ENCODE data around the gene C1GALT1. TPM values are rescaled to one million over a fixed set of nuclear protein-coding genes. Genes with fewer than 3 reads are reported as not detected.
"Not testable (repeated sequence)": the region's sequence is repeated elsewhere in the genome, so short reads cannot be mapped to it uniquely, and the experiment has no call there.

Gene C1GALT1
- total RNA-seq, 1 donor from 2014 or later, result 15.3 TPM

DNA sequence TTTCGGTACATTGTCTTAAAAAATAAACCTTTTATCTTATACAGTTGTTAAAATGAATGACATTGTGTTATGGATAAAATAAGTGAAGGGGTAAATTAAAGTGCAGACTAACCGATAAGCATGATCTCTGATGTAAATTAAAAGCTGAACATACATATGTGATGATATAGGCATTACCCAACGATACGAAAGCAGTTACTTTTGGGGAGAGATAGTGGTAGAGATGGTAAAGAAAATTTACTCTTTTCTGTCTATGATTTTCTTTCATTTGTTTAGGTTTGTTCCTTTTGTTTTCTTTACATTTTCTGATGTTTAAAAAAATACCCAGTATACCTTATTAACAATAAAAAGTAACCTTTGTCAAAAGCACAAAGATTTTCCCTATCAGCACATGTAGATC is 6.4 kb downstream of the C1GALT1 start:
- H3K27ac Mint-ChIP-seq (ENCODE audit: unreplicated experiment), result no peak overlapping the region
- H3K27me3 Mint-ChIP-seq (ENCODE audit: unreplicated experiment), result no peaks in the 10 kb centered on the region
- no peaks in the 10 kb centered on the region for H3K36me3 Mint-ChIP-seq (ENCODE audit: unreplicated experiment)
- TF ChIP-seq, protein P1, sequence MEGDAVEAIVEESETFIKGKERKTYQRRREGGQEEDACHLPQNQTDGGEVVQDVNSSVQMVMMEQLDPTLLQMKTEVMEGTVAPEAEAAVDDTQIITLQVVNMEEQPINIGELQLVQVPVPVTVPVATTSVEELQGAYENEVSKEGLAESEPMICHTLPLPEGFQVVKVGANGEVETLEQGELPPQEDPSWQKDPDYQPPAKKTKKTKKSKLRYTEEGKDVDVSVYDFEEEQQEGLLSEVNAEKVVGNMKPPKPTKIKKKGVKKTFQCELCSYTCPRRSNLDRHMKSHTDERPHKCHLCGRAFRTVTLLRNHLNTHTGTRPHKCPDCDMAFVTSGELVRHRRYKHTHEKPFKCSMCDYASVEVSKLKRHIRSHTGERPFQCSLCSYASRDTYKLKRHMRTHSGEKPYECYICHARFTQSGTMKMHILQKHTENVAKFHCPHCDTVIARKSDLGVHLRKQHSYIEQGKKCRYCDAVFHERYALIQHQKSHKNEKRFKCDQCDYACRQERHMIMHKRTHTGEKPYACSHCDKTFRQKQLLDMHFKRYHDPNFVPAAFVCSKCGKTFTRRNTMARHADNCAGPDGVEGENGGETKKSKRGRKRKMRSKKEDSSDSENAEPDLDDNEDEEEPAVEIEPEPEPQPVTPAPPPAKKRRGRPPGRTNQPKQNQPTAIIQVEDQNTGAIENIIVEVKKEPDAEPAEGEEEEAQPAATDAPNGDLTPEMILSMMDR (IDR thresholded peaks at IDR 0.05; ENCODE audit: partially characterized antibody, unreplicated experiment), result no peak
- peaks cover 2% of the 10 kb centered on the region for H3K4me1 Mint-ChIP-seq (ENCODE audit: low read depth, unreplicated experiment)
- DNase-seq, result no peak
- no peak overlapping the region for H3K4me3 Mint-ChIP-seq (ENCODE audit: unreplicated experiment)
- no peaks in the 10 kb centered on the region for H3K9me3 Mint-ChIP-seq (ENCODE audit: unreplicated experiment)

DNA sequence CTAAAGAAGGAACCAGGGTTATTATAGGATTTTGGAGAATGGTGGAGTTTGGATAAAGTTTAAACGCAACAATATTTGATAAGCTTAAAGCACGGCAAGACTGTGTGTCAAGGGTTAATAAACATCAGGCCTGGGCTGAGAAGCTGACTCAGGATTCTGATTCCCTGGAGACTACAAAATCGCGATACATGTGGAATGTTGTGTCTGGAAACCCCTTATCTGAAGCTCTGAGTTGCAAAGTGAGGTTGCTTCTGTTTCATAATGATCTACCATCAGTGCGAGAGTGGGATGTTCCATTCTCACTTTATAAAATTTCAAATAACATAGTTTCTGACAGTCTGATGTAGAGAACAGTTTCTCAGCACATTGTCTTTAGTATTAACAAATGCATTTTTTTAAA is 7.8 kb downstream of the C1GALT1 start:
- Mint-ChIP-seq H3K4me1 (ENCODE audit: low read depth, unreplicated experiment) (peaks cover 2% of the 10 kb centered on the region), H3K36me3 (ENCODE audit: unreplicated experiment) (no peaks in the 10 kb centered on the region), H3K4me3 (ENCODE audit: unreplicated experiment) (no peak overlapping the region), H3K27ac (ENCODE audit: unreplicated experiment) (no peak overlapping the region), H3K27me3 (ENCODE audit: unreplicated experiment) (no peaks in the 10 kb centered on the region), H3K9me3 (ENCODE audit: unreplicated experiment) (no peaks in the 10 kb centered on the region)
- TF ChIP-seq, protein P1 (IDR thresholded peaks at IDR 0.05; ENCODE audit: partially characterized antibody, unreplicated experiment), result no peak
- DNase-seq, result no peak

DNA sequence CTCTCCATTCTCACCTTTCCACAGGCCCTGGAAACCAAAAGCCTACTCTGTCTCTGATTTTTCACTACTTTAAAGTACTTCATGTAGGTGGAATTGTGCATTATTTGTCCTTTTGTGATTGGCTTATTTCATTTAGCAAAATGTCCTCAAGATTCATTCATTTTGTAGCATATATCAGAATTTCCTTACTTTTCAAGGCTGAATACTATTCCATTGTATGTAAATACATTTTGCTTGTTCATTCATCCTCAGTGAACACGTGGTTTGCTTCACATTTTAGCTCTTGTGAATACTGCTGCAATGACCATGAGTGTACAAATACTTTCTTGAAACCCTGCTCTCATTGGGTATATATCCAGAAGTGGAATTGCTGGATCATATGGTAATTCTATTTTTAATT is 8.8 kb downstream of the C1GALT1 start:
- DNase-seq, result no peak
- no peaks in the 10 kb centered on the region for H3K36me3 Mint-ChIP-seq (ENCODE audit: unreplicated experiment)
- H3K27ac Mint-ChIP-seq (ENCODE audit: unreplicated experiment), result no peak overlapping the region
- H3K27me3 Mint-ChIP-seq (ENCODE audit: unreplicated experiment), result no peaks in the 10 kb centered on the region
- no peaks in the 10 kb centered on the region for H3K9me3 Mint-ChIP-seq (ENCODE audit: unreplicated experiment)
- peaks cover 2% of the 10 kb centered on the region for H3K4me1 Mint-ChIP-seq (ENCODE audit: low read depth, unreplicated experiment)
- TF ChIP-seq, protein P1 (IDR thresholded peaks at IDR 0.05; ENCODE audit: partially characterized antibody, unreplicated experiment), result no peak
- H3K4me3 Mint-ChIP-seq (ENCODE audit: unreplicated experiment), result no peak overlapping the region

DNA sequence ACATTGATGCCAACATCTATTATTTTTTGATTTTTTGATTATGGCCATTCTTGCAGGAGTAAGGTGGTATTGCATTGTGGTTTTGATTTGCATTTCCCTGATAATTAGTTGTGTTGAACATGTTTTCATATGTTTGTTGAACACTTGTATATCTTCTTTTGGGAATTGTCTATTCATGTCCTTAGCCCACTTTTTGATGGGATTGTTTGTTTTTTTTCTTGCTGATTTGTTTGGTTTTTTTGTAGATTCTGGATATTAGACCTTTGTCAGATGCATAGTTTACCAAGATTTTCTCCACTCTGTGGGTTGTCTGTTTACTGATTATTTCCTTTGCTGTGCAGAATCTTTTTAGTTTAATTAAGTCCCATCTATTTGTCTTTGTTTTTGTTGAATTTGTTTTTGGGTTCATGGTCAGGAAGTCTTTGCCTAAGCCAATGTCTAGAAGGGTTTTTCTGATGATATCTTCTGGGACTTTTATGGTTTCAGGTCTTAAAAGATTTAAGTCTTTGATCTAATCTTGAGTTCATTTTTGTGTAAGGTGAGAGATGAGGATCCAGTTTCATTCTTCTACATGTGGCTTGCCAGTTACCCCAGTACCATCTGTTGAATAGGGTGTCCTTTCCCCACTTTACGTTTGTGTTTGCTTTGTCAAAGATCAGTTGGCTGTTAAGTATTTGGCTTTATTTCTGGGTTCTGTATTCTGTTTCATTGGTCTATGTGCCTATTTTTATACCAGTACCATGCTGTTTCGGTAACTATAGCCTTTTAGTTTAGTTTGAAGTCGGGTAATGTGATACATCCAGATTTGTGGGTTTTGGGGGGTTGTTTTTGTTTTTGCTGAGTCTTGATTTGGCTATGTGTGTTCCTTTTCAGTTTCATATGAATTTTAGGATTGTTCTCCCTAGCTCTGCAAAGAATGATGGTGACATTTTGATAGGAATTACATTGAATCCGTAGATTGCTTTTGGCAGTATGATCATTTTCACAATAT is 10.7 kb downstream of the C1GALT1 start:
- H3K36me3 Mint-ChIP-seq (ENCODE audit: unreplicated experiment); H3K4me1 Mint-ChIP-seq (ENCODE audit: low read depth, unreplicated experiment); DNase-seq; H3K27me3 Mint-ChIP-seq (ENCODE audit: unreplicated experiment); H3K27ac Mint-ChIP-seq (ENCODE audit: unreplicated experiment); H3K4me3 Mint-ChIP-seq (ENCODE audit: unreplicated experiment); H3K9me3 Mint-ChIP-seq (ENCODE audit: unreplicated experiment): not testable (repeated sequence)

DNA sequence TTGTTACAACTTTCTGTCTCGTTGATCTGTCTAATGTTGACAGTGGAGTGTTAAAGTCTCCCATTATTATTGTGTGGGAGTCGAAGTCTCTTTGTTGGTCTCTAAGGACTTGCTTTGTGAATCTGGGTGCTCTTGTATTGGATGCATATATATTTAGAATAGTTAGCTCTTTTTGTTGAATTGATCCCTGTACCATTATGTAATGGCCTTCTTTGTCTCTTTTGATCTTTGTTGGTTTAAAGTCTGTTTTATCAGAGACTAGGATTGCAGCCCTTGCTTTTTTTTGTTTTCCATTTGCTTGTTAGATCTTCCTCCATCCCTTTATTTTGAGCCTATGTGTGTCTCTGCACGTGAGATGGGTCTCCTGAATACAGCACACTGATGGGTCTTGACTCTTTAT is 17.2 kb downstream of the C1GALT1 start:
- not testable (repeated sequence) for H3K36me3 Mint-ChIP-seq (ENCODE audit: unreplicated experiment); H3K27ac Mint-ChIP-seq (ENCODE audit: unreplicated experiment); H3K27me3 Mint-ChIP-seq (ENCODE audit: unreplicated experiment); H3K4me1 Mint-ChIP-seq (ENCODE audit: low read depth, unreplicated experiment); DNase-seq; H3K9me3 Mint-ChIP-seq (ENCODE audit: unreplicated experiment); H3K4me3 Mint-ChIP-seq (ENCODE audit: unreplicated experiment)

DNA sequence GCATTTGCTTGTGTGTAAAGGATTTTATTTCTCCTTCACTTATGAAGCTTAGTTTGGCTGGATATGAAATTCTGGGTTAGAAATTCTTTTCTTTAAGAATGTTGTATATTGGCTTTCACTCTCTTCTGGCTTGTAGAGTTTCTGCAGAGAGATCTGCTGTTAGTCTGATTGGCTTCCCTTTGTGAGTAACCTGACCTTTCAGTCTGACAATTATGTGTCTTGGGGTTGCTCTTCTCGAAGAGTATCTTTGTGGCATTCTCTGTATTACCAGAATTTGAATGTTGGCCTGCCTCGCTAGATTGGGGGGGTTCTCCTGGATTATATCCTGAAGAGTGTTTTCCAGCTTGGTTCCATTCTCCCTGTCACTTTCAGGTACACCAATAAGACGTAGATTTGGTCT is 17.9 kb downstream of the C1GALT1 start:
- DNase-seq; H3K4me1 Mint-ChIP-seq (ENCODE audit: low read depth, unreplicated experiment); H3K36me3 Mint-ChIP-seq (ENCODE audit: unreplicated experiment); H3K27ac Mint-ChIP-seq (ENCODE audit: unreplicated experiment); H3K4me3 Mint-ChIP-seq (ENCODE audit: unreplicated experiment); H3K9me3 Mint-ChIP-seq (ENCODE audit: unreplicated experiment); H3K27me3 Mint-ChIP-seq (ENCODE audit: unreplicated experiment): not testable (repeated sequence)

Measured in glutamatergic neuron (in vitro differentiated cells).